Astrocyte of the cerebellum (primary cell): Measurements from ENCODE around the gene PATJ.

Experiments used
- DNase-seq: peaks from one replicate; pipeline ENCODE4 v3.0.0-alpha.2; 2011; ENCODE audit warnings: low read depth
- H3K4me3 ChIP-seq: 2 replicates; pipeline ENCODE4 v1.5.1; 2011; ENCODE audit warnings: mild to moderate bottlenecking, low read depth, low read length, moderate library complexity
- CTCF ChIP-seq: IDR thresholded peaks from 2 replicates; pipeline ENCODE4 v1.5.1; 2012; ENCODE audit warnings: low read length, low read depth, moderate library complexity, mild to moderate bottlenecking; ENCODE audit errors: missing control alignments
- in situ Hi-C: cut with HindIII; loops from 2 replicates; pipeline ENCODE4 v1.10.0; 2017; ENCODE audit warnings: low sequenced_read_pairs

The PATJ gene

DNA sequence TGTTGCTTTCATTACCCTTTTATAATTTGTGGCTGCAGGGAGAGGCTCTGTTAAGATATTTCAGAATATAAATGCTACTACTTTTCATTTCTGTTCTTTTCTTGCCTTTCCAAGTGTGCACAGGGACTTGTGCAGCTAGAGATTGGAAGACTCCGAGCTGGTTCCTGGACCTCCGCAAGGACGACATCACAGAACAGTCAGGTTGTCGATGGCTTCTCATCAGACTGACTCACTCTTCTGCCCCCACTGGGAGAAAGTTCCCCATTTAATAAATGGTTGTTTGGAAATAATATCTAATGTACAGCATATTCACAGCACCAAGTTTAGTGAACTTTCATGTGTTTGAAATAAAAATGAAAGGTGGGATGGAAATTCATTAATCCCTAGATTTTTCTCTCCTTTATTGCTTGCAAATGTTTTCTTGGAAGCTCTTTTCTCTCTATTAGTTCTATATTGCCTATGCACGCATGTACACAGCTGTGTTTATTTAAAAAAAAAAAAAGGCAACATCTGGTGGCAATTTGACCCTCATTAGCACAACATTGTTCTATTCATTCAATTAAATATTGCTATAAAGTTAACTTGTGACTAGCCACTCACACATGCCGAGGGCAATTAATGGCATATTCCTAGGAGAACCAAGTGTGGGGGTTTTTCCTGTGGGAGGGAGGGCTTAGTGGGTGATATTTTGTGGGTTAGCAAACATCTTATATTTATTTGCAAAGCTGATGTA is 374.9 kb downstream of the PATJ start:
- TF ChIP-seq CTCF = no peak
- H3K4me3 ChIP-seq = no peak overlapping the region
- in situ Hi-C loops = no loop called here
- no peak for DNase-seq

- no peak overlapping the region for H3K4me3 ChIP-seq
- in situ Hi-C loops = no loop called here
- TF ChIP-seq CTCF = no peak
- DNase-seq = no peak
Observed at GRCh38 chr1:62126579-62127290, 384.5 kb downstream of the PATJ start.

DNA sequence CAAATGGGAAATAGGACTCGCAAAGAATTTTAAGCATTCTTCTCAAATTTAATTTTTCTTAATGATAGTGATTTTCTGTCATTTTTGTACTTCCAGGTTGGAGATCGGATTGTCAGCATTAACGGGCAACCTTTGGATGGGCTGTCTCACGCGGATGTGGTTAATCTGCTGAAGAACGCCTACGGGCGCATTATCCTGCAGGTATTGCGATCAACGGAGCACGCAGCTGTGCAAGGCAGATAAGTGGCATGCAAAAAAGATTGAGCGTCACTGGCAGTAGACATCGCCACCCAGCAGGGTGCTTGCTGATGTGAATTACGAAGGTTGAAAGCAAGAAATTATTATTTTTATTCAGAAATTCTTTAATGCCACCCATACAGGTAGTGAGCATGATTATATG is 386.5 kb downstream of the PATJ start:
- in situ Hi-C loops = no loop called here
- no peak for TF ChIP-seq CTCF
- no peak for DNase-seq
- H3K4me3 ChIP-seq = no peak overlapping the region

- in situ Hi-C loops = no loop called here
- no peak overlapping the region for H3K4me3 ChIP-seq
- peak; percentile 60 for DNase-seq
- peak; percentile 99 for TF ChIP-seq CTCF
Observed at GRCh38 chr1:62131093-62131725, 388.9 kb downstream of the PATJ start.

- TF ChIP-seq CTCF = no peak
- in situ Hi-C loops = no loop called here
- no peak overlapping the region for H3K4me3 ChIP-seq
- DNase-seq = no peak
Observed at GRCh38 chr1:62138029-62138428, 395.7 kb downstream of the PATJ start.

- TF ChIP-seq CTCF = no peak
- in situ Hi-C loops = no loop called here
- no peak for DNase-seq
- no peak overlapping the region for H3K4me3 ChIP-seq
Observed at GRCh38 chr1:62139410-62139809, 397.1 kb downstream of the PATJ start.
